Measurements from ENCODE around the gene IGFL4.

Gene IGFL4

DNA sequence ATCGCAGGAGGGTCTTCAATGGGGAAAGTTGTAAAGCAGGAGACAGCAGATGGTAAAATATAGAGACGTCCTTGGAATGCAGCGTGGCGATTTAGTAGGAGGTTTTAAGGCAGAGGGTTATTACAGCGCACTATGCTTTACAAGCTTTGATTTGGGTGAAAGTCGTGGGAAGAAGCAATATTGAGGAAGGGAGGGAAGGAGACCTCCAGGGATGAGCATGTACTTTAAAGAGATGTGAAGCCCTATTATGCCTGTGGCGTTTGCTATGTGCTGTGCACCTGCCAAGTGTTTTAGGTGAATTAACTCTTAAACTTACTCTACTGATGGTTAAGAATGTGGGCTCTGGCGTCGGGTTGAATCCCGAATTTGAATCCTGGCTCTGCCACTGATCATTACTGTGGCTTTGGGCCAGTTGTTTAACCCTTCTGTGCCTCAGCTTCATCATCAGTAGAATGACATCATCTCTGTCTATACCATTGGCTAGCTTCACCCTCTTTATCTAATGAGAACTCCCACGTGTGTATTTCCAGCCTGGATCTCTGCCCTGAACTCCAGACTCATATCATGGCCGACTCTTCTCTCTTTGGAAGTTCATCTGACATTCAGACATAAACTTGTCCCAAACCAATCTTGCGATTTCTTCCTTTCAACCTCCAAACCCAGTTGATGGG is 45.0 kb downstream of the IGFL4 start:
- Histone ChIP-seq H3K27me3 (ENCODE audit: insufficient read depth, poor library complexity, severe bottlenecking) (no peaks in the 10 kb centered on the region), H3K4me3 (replicated peaks; ENCODE audit: insufficient read depth, low read length) (peak overlapping the region; percentile 68), H3K27ac (replicated peaks) (peak overlapping the region; percentile 76)
- peak in 1 of 2 experiments; percentile 4 for DNase-seq (ENCODE audit: low read depth in 1 of 2, low spot score in 1 of 2)
- TF ChIP-seq, protein P1, sequence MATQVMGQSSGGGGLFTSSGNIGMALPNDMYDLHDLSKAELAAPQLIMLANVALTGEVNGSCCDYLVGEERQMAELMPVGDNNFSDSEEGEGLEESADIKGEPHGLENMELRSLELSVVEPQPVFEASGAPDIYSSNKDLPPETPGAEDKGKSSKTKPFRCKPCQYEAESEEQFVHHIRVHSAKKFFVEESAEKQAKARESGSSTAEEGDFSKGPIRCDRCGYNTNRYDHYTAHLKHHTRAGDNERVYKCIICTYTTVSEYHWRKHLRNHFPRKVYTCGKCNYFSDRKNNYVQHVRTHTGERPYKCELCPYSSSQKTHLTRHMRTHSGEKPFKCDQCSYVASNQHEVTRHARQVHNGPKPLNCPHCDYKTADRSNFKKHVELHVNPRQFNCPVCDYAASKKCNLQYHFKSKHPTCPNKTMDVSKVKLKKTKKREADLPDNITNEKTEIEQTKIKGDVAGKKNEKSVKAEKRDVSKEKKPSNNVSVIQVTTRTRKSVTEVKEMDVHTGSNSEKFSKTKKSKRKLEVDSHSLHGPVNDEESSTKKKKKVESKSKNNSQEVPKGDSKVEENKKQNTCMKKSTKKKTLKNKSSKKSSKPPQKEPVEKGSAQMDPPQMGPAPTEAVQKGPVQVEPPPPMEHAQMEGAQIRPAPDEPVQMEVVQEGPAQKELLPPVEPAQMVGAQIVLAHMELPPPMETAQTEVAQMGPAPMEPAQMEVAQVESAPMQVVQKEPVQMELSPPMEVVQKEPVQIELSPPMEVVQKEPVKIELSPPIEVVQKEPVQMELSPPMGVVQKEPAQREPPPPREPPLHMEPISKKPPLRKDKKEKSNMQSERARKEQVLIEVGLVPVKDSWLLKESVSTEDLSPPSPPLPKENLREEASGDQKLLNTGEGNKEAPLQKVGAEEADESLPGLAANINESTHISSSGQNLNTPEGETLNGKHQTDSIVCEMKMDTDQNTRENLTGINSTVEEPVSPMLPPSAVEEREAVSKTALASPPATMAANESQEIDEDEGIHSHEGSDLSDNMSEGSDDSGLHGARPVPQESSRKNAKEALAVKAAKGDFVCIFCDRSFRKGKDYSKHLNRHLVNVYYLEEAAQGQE (IDR thresholded peaks at IDR 0.05; ENCODE audit: insufficient replicate concordance, low read depth): no peak
- TF ChIP-seq POLR2AphosphoS5 (IDR thresholded peaks at IDR 0.05; ENCODE audit: low read depth) (no peak; the same call in 1 of the 2 replicates), GABPA (IDR thresholded peaks at IDR 0.05; ENCODE audit: low read depth) (no peak), SPI1 (IDR thresholded peaks at IDR 0.05; ENCODE audit: borderline replicate concordance, low read depth) (no peak)
- TF ChIP-seq, protein P2, sequence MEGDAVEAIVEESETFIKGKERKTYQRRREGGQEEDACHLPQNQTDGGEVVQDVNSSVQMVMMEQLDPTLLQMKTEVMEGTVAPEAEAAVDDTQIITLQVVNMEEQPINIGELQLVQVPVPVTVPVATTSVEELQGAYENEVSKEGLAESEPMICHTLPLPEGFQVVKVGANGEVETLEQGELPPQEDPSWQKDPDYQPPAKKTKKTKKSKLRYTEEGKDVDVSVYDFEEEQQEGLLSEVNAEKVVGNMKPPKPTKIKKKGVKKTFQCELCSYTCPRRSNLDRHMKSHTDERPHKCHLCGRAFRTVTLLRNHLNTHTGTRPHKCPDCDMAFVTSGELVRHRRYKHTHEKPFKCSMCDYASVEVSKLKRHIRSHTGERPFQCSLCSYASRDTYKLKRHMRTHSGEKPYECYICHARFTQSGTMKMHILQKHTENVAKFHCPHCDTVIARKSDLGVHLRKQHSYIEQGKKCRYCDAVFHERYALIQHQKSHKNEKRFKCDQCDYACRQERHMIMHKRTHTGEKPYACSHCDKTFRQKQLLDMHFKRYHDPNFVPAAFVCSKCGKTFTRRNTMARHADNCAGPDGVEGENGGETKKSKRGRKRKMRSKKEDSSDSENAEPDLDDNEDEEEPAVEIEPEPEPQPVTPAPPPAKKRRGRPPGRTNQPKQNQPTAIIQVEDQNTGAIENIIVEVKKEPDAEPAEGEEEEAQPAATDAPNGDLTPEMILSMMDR (IDR thresholded peaks at IDR 0.05; ENCODE audit: insufficient read depth, low read length): no peak

DNA sequence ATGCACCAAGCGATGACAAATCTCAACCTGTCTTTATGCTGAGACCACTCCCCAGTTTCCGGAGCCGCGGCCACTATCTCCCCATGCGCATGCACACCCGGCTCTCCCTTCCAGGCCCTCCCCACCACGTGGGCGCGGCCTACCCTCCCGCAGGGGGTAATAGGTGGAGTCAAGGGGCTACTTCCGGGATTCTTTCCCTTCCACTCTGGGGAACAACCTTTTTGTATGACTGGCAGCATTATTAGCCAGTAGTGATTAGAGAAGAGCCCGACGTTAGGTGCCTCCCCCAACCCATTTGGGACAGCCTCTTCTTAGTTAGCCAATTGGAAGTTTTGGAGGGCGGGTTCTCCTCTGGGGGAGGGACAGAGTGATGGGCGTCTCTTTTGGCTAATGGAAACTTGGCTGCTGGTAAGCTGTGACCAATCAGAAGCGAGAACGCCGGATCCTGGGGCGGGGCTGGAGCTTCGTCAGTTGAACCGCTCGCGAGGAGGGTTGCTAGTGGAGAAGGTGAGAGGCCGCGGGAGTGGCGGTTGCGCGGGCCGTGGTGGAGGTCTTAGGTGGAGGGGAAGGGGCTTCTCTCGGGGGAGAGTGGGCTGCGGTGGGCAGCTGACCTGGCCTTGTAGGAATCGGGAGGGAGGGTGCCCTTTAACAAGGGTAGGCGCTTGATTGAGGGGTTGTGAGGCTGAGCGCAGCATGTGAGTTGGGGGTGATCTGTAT is 45.6 kb downstream of the IGFL4 start, which contains the start of gene CCDC61:
CCDC61 (plus strand) TSS at position 470 of the 717 bp plus-strand sequence. CDS start 7,552 bp downstream, outside the sequence.
- H3K27ac ChIP-seq (replicated peaks): peak within 1 kb of the TSS; percentile 76
- peak within 1 kb of the TSS; percentile 68 for H3K4me3 ChIP-seq (replicated peaks; ENCODE audit: insufficient read depth, low read length)
- H3K27me3 ChIP-seq (ENCODE audit: insufficient read depth, poor library complexity, severe bottlenecking): no peaks in the 10 kb centered on the region
- DNase-seq (ENCODE audit: low read depth in 1 of 2, low spot score in 1 of 2): peak; percentile 99
- peak; percentile 53 for TF ChIP-seq GABPA (IDR thresholded peaks at IDR 0.05; ENCODE audit: low read depth)
- TF ChIP-seq SPI1 (IDR thresholded peaks at IDR 0.05; ENCODE audit: borderline replicate concordance, low read depth): peak; percentile 10; the same call in 1 of the 2 replicates
- TF ChIP-seq POLR2AphosphoS5 (IDR thresholded peaks at IDR 0.05; ENCODE audit: low read depth): peak; percentile 71
- TF ChIP-seq, protein P2 (IDR thresholded peaks at IDR 0.05; ENCODE audit: insufficient read depth, low read length): no peak
- TF ChIP-seq, protein P1 (IDR thresholded peaks at IDR 0.05; ENCODE audit: insufficient replicate concordance, low read depth): peak; percentile 27

GRCh38 chr19:45994456-45994997 is 46.3 kb downstream of the IGFL4 start:
- DNase-seq (ENCODE audit: low read depth in 1 of 2, low spot score in 1 of 2): peak in 1 of 2 experiments; percentile 3
- no peaks in the 10 kb centered on the region for H3K27me3 ChIP-seq (ENCODE audit: insufficient read depth, poor library complexity, severe bottlenecking)
- TF ChIP-seq POLR2AphosphoS5 (IDR thresholded peaks at IDR 0.05; ENCODE audit: low read depth) (no peak), GABPA (IDR thresholded peaks at IDR 0.05; ENCODE audit: low read depth) (no peak), SPI1 (IDR thresholded peaks at IDR 0.05; ENCODE audit: borderline replicate concordance, low read depth) (no peak)
- TF ChIP-seq, protein P2 (IDR thresholded peaks at IDR 0.05; ENCODE audit: insufficient read depth, low read length): no peak
- TF ChIP-seq, protein P1 (IDR thresholded peaks at IDR 0.05; ENCODE audit: insufficient replicate concordance, low read depth): no peak
- H3K4me3 ChIP-seq (replicated peaks; ENCODE audit: insufficient read depth, low read length): peak overlapping the region; percentile 68
- H3K27ac ChIP-seq (replicated peaks): peak overlapping the region; percentile 19
